ENCODE results near the gene SDF4.

DNA sequence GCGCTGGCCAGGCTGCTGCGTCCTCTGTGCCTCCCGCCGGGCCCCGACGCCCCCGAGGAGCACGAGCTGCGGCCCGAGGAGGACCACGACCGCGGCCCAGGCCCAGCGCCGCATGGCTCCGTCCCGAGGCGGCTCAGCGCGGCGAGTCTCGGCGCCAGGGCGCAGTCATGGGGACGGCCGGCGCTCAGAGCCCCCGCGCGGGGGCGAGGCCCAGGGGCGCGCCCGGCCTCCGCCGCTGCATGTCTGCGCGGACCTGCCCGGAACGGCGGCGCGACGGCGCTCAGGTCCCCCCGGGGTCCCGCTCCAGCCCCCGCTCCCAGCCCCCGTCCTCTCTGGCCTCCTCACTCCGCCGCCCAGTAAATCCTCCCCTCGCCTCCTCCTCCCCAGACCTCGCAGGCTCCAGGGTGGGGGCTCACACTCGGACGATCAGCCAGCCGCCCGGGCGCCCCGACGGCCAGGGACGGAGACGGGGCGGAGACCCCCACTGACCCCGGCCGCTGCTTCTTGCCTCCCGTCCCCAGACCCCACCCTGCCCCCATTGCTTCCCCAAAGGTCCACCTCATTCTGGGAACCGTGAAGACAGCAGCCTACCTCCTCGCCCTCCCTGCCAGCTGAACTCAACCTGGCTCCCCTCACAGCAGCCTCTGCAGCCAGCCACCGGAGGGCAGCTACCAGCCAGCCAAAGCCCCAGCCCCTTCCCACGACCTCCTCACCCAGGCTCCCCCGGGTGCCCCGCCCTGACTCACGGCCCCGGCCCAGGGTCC lies 15.0 kb upstream of the SDF4 start, which contains the start of gene C1QTNF12:
- TF ChIP-seq, protein P1, sequence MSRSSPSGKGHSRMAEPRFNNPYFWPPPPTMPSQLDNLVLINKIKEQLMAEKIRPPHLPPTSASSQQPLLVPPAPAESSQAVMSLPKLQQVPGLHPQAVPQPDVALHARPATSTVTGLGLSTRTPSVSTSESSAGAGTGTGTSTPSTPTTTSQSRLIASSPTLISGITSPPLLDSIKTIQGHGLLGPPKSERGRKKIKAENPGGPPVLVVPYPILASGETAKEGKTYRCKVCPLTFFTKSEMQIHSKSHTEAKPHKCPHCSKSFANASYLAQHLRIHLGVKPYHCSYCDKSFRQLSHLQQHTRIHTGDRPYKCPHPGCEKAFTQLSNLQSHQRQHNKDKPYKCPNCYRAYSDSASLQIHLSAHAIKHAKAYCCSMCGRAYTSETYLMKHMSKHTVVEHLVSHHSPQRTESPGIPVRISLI (tag by site-specific recombination; IDR thresholded peaks at IDR 0.05): no peak
- TF ChIP-seq, protein P2, sequence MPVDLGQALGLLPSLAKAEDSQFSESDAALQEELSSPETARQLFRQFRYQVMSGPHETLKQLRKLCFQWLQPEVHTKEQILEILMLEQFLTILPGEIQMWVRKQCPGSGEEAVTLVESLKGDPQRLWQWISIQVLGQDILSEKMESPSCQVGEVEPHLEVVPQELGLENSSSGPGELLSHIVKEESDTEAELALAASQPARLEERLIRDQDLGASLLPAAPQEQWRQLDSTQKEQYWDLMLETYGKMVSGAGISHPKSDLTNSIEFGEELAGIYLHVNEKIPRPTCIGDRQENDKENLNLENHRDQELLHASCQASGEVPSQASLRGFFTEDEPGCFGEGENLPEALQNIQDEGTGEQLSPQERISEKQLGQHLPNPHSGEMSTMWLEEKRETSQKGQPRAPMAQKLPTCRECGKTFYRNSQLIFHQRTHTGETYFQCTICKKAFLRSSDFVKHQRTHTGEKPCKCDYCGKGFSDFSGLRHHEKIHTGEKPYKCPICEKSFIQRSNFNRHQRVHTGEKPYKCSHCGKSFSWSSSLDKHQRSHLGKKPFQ (tag by site-specific recombination; IDR thresholded peaks at IDR 0.05): no peak
- no peak for TF ChIP-seq BCL11A (tag by site-specific recombination; IDR thresholded peaks at IDR 0.05; ENCODE audit: low read depth)
- TF ChIP-seq, protein P3, sequence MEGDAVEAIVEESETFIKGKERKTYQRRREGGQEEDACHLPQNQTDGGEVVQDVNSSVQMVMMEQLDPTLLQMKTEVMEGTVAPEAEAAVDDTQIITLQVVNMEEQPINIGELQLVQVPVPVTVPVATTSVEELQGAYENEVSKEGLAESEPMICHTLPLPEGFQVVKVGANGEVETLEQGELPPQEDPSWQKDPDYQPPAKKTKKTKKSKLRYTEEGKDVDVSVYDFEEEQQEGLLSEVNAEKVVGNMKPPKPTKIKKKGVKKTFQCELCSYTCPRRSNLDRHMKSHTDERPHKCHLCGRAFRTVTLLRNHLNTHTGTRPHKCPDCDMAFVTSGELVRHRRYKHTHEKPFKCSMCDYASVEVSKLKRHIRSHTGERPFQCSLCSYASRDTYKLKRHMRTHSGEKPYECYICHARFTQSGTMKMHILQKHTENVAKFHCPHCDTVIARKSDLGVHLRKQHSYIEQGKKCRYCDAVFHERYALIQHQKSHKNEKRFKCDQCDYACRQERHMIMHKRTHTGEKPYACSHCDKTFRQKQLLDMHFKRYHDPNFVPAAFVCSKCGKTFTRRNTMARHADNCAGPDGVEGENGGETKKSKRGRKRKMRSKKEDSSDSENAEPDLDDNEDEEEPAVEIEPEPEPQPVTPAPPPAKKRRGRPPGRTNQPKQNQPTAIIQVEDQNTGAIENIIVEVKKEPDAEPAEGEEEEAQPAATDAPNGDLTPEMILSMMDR (tag by site-specific recombination; IDR thresholded peaks at IDR 0.05): no peak
- TF ChIP-seq ZBTB8A (tag by site-specific recombination; IDR thresholded peaks at IDR 0.05): no peak
- no peak for TF ChIP-seq ZNF121 (tag by site-specific recombination; IDR thresholded peaks at IDR 0.05)
- TF ChIP-seq ZNF792 (tag by site-specific recombination; IDR thresholded peaks at IDR 0.05): no peak
- TF ChIP-seq ZNF473 (tag by site-specific recombination; IDR thresholded peaks at IDR 0.05): no peak
- no peak for TF ChIP-seq ZNF133 (tag by site-specific recombination; IDR thresholded peaks at IDR 0.05)
- TF ChIP-seq, protein P4, sequence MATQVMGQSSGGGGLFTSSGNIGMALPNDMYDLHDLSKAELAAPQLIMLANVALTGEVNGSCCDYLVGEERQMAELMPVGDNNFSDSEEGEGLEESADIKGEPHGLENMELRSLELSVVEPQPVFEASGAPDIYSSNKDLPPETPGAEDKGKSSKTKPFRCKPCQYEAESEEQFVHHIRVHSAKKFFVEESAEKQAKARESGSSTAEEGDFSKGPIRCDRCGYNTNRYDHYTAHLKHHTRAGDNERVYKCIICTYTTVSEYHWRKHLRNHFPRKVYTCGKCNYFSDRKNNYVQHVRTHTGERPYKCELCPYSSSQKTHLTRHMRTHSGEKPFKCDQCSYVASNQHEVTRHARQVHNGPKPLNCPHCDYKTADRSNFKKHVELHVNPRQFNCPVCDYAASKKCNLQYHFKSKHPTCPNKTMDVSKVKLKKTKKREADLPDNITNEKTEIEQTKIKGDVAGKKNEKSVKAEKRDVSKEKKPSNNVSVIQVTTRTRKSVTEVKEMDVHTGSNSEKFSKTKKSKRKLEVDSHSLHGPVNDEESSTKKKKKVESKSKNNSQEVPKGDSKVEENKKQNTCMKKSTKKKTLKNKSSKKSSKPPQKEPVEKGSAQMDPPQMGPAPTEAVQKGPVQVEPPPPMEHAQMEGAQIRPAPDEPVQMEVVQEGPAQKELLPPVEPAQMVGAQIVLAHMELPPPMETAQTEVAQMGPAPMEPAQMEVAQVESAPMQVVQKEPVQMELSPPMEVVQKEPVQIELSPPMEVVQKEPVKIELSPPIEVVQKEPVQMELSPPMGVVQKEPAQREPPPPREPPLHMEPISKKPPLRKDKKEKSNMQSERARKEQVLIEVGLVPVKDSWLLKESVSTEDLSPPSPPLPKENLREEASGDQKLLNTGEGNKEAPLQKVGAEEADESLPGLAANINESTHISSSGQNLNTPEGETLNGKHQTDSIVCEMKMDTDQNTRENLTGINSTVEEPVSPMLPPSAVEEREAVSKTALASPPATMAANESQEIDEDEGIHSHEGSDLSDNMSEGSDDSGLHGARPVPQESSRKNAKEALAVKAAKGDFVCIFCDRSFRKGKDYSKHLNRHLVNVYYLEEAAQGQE (tag by site-specific recombination; IDR thresholded peaks at IDR 0.05): no peak
- TF ChIP-seq KLF16 (tag by site-specific recombination; IDR thresholded peaks at IDR 0.05): no peak
